HG03064 (cell line): ENCODE measurements around the gene WDR31.
"Not testable (repeated sequence)": the region's sequence is repeated elsewhere in the genome, so short reads cannot be mapped to it uniquely, and the experiment has no call there.

Source experiments
- ATAC-seq: cut with Tn5 transposase; IDR thresholded peaks from one replicate; pipeline ENCODE4 v1.9.1; 2021; ENCODE audit warnings: low read depth; ENCODE audit not compliant: unreplicated experiment

The WDR31 gene

GRCh38 chr9:113368982-113369854 is 29.1 kb upstream of the WDR31 start:
- ATAC-seq, result no peak

- no peak for ATAC-seq
Observed at GRCh38 chr9:113368348-113368981, 28.4 kb upstream of the WDR31 start.

GRCh38 chr9:113365652-113366051 is 25.6 kb upstream of the WDR31 start:
- ATAC-seq, result not testable (repeated sequence)

GRCh38 chr9:113364951-113365350 is 24.9 kb upstream of the WDR31 start:
- ATAC-seq, result no peak

- no peak for ATAC-seq
Observed at GRCh38 chr9:113363336-113363735, 23.3 kb upstream of the WDR31 start.

GRCh38 chr9:113361304-113362018 is 21.4 kb upstream of the WDR31 start:
- no peak for ATAC-seq

GRCh38 chr9:113360242-113360842 is 20.3 kb upstream of the WDR31 start:
- ATAC-seq, result no peak

- ATAC-seq, result no peak
Observed at GRCh38 chr9:113359385-113359784, 19.3 kb upstream of the WDR31 start.

GRCh38 chr9:113356686-113357292 is 16.7 kb upstream of the WDR31 start:
- ATAC-seq, result no peak

- ATAC-seq, result no peak
Observed at GRCh38 chr9:113355040-113355596, 15.0 kb upstream of the WDR31 start.

GRCh38 chr9:113352411-113352810 is 12.3 kb upstream of the WDR31 start:
- no peak for ATAC-seq

GRCh38 chr9:113352006-113352405 is 11.9 kb upstream of the WDR31 start:
- no peak for ATAC-seq

GRCh38 chr9:113350937-113351336 is 10.9 kb upstream of the WDR31 start:
- ATAC-seq, result no peak

- ATAC-seq, result no peak
Observed at GRCh38 chr9:113350107-113350661, 10.1 kb upstream of the WDR31 start.

GRCh38 chr9:113349445-113350094 is 9.5 kb upstream of the WDR31 start, which contains the start of gene BSPRY:
TSS of gene BSPRY (plus strand) at chr9:113349541. CDS start at chr9:113349580, 39 bp downstream.
- peak; percentile 44 for ATAC-seq

GRCh38 chr9:113349066-113349444 is 9.0 kb upstream of the WDR31 start:
- no peak for ATAC-seq

- no peak for ATAC-seq
Observed at GRCh38 chr9:113348437-113348836, 8.4 kb upstream of the WDR31 start.

GRCh38 chr9:113345671-113346070 is 5.6 kb upstream of the WDR31 start:
- ATAC-seq, result no peak

- ATAC-seq, result no peak
Observed at GRCh38 chr9:113345190-113345589, 5.1 kb upstream of the WDR31 start.
